A673 (cell line): ENCODE measurements around the gene IL15RA.

ENCODE experiments used
- CTCF ChIP-seq: fragments of 300-800, 200-600 bp; sonication (generic); conservative IDR thresholded peaks from 2 replicates; pipeline ENCODE4 v1.5.1; 2017; ENCODE audit warnings: low read depth, mild to moderate bottlenecking, antibody characterized with exemption, low read length, moderate library complexity, mixed read lengths
- EZH2 ChIP-seq: fragments of 200-600 bp; sonication (generic); IDR thresholded peaks from 2 replicates; pipeline ENCODE4 v1.6.1; 2017; ENCODE audit warnings: borderline replicate concordance, low read depth, mild to moderate bottlenecking, mixed read lengths, antibody characterized with exemption, low read length; ENCODE audit not compliant: poor library complexity, severe bottlenecking

DNA sequence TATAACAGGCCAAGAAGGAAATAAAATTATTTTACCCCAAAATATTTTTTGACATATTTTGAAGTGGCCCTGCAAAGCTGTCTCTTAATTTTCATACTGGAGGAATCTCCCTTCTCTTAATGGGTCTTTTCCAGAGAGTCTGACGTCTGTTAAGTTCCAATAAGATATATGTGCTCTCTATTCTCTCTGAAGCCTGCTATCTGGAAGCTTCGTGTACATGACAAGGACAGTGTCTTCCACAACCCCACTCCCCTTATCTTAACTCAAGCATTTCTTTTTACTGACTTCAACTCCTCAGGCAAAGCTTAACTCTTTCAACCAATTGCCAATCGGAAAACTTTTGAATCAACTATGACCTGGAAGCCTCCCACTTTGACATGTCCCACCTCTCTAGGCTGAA is 29.2 kb upstream of the IL15RA start:
- TF ChIP-seq CTCF (no peak), EZH2 (no peak)
